NCI-H1930 (cell line): ENCODE measurements around the gene ZNF397.

ENCODE experiments used
- DNase-seq, 2 experiments: peaks; one replicate each; lab custom pipeline; 2025; lab: John Stamatoyannopoulos, UW

ZNF397 gene

GRCh38 chr18:35296060-35296459, 55.2 kb downstream of the ZNF397 start:
- no peak for DNase-seq

- no peak for DNase-seq
Measured at GRCh38 chr18:35303610-35304009, 62.8 kb downstream of the ZNF397 start.

GRCh38 chr18:35306588-35307250, 65.9 kb downstream of the ZNF397 start:
- DNase-seq: no peak
